HG02973 (cell line): ENCODE data around the gene BRWD1.
"Not testable (repeated sequence)": the region's sequence is repeated elsewhere in the genome, so short reads cannot be mapped to it uniquely, and the experiment has no call there.

Experiments
- ATAC-seq: cut with Tn5 transposase; IDR thresholded peaks from one replicate; pipeline ENCODE4 v1.9.1; 2021; ENCODE audit warnings: moderate library complexity; ENCODE audit not compliant: unreplicated experiment

The BRWD1 gene

DNA sequence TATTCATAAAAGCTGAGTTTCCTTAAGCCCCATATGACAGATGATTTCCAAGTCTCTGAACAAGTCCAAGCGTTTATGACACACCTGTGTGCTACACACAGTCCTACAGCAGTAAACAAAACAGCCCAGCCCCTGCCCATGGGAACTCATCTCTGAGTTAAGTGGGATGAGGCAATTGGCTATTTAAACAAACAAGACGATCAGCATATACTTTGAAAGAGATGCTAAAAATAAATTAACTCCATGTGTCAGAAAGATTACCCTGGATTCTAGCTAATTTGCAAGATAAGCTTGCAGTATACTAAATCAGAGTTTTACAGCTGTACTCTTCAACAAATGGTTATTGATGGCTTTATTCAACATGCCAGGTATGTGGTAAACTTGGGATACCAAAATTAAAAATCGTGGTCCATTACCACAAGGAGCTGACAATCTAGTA lies 137.1 kb downstream of the BRWD1 start:
- no peak for ATAC-seq

DNA sequence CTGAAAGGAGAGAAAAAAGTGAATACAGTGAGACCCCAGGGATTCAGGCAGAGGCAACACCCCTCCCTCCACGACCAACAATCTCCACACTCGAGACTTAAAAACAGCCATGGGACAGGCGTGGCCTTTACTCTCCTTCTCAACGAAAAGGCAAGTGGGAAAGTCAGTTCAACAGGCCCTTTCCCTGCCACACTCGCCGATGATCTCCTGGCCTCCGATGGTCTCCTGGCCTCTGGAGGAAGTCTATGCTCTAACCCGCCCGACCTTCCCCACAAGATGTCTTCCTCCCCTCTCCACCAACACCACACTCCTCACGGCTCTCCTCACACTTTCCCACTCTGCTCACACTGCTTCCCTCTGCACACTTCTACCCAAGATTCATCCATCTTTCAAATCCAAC lies 137.8 kb downstream of the BRWD1 start:
- no peak for ATAC-seq

DNA sequence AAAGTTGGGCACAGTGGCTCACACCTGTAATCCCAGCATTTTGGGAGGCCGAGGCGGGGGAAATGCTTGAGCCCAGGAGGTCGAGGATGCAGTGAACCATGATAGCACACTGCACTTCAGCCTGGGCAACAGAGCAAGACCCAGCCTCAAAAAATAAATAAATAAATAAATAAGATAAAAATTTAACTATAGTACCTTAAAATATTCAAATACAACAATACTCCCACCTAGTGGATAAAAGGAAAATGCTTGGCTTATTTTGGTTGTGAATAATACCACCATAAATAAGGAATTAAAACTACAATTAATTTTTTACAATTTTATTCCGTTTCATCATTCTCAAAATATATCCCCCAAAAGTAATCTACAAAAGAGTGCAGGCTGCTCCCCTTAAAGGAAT lies 138.3 kb downstream of the BRWD1 start:
- ATAC-seq = no peak

DNA sequence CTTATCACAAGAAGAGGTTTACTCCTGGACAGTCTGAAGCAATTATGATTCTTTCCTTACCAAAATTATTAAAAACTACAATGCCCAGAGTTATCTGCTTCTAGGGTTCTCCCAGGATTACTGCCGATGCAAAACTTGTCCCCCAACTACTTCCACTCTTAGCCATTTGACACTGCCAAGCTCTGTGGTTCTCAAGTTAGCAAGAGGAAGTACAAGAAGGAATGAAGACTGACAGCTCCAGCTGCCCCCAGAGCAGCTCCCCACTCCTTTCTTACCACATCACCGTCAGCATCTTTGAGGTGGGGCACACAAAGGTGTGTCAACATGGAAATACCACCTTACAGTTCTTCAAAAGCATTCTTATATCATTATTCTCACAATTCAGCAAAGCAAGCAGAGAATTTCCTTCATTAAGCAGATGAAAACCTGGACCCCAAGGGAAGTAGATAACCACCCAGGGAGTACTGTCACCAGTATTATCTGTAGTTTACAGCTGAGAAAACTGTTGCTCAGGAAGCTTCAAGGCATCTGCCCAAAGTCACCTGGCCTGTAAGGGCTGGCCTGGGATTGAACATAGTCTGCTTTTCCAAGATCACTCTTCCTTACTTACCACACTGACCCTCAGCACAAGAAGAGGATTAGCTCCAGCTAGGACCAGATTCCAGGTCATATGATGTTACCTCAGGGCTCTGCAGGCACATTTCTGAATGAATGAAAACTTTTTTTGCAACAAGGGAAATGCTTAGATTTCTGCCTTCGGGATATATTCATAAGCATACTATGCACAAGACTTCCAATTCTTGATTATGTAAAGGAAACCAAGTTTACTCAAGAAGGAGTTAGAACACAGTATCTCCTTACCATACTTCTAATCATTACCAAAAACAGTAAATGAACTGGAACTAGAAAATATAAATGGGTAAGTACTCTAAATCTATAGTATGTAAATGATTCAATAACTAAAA lies 139.4 kb downstream of the BRWD1 start:
- ATAC-seq = no peak

DNA sequence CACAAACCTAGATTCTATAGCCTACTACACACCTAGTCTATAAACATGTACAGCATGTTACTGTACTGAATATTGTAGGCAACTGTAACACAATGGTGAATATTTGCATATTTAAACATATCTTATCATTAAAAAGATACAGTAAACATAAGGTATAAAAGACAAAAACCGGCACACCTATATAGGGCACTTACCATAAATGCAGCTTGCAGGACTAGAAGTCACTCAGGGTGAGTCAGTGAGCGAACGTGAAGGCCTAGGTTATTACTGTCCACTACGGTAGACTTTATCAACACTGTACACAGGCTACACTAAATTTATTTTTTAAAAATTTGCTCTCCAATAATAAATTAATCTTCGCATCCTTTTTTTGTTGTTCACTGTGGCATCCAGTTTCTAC lies 143.5 kb downstream of the BRWD1 start:
- ATAC-seq = no peak

DNA sequence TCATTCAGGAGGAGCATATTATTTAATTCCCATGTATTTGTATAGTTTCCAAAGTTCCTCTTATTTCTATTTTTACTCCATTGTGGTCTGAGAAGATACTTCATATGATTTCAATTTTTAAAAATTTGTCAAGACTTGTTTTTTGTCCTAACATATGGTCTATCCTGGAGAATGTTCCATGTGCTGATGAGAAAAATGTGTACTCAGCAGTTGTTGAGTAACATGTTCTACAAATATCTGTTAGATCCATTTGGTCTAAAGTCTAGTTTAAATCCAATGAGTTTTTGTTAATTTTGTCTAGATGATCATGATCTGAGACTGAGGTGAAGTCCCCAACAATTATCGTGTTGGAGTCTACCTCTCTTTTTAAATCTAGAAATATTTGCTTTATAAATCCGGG lies 144.6 kb downstream of the BRWD1 start:
- ATAC-seq = no peak

DNA sequence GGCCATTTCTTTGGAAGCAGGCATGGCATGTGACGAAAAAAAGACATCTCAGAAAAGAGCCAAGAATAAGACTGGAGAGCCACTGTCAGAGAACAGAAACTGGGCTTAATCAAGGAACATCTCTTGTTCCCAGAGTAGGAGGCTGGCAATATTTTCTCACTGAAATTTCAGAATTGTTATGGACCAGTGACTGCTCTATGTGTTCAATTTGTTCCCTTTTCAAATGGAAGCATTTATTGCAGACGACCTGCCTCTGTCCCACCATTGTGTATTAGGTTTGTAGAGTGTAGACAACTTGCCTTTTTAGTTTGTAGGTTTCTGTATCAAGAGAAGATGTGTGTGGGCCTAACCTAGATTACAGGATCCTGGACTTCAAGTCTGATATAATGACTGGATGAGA lies 148.9 kb downstream of the BRWD1 start:
- no peak for ATAC-seq

DNA sequence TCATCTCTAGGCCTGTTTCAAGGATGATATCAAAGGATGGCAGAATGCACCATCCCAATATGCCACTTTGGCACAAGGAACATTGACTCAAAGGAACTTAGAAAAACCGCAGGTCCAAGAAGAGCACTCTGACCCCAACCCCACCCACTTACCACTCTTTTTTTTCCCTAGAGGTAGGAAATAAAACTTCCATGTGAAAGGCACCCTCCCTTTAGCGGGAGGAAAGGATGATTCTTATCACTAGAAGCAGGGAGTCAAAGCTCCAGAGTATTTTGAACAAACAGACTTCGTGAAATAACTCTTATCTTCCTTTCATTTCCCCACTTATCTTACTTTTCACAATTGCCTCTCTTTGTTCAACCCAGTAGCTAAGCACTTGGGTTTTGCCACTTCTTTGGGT lies 152.4 kb downstream of the BRWD1 start:
- ATAC-seq = no peak

DNA sequence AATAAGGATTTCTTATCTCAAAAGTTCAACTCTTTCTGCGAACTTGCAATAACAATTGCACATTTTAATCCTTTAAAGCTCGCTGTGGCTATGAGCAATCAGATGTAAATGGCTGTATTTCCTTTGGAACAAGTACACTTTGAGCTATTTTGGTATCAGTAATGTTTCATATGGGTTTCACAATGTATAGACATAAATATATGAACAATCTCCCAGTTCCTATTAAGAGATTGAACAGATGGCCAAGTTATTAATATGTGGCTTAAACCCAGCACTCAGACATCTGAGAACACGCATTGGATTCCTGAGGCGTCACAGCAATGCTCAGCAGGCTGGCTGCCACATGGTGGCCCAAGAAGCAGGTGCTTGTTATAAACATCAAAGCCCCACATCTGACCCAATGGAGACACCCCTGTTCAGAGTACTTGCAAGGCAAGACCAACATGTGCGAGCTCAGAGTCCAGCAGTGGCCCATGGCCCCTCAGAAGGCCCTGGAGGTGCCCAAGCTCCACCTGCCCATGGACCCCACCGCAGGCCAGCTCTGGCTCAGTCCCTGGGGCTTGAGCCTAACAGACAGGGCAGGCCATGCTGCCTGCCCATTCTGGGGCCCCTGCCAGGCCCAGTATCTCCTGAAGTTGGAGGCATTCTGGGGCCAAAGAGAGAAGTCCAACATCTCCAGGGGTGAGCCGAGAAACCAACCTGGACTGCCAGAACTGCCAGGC lies 153.9 kb downstream of the BRWD1 start:
- ATAC-seq = no peak

DNA sequence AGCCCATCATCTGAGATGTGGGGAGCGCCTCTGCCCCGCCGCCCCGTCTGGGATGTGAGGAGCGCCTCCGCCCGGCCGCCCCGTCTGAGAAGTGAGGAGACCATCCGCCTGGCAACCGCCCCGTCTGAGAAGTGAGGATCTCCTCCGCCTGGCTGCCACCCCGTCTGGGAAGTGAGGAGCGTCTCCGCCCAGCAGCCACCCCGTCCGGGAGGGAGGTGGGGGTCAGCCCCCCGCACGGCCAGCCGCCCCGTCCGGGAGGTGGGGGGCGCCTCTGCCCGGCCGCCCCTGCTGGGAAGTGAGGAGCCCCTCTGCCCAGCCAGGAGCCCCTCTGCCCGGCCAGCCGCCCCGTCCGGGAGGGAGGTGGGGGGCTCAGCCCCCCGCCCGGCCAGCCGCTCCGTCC lies 156.2 kb downstream of the BRWD1 start:
- not testable (repeated sequence) for ATAC-seq

DNA sequence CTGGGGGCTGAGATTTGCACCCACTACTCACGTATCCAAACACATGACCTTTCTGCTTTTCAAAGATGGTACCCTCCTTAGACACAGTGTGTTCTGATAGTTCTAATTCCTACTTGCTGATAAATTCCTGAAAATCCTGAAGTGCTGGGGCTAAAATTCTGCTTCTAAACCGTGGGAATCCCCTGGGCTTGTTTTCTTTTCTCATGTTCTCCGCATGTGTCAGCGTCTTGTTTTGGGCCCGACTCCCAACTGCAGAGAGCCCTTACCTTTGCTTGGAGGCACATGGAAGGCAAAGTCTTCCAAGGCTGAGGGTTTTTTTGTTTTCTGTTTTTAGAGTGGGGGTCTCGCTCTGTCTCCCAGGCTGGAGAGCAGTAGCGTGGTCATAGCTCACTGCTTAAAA lies 157.4 kb downstream of the BRWD1 start:
- ATAC-seq = no peak

DNA sequence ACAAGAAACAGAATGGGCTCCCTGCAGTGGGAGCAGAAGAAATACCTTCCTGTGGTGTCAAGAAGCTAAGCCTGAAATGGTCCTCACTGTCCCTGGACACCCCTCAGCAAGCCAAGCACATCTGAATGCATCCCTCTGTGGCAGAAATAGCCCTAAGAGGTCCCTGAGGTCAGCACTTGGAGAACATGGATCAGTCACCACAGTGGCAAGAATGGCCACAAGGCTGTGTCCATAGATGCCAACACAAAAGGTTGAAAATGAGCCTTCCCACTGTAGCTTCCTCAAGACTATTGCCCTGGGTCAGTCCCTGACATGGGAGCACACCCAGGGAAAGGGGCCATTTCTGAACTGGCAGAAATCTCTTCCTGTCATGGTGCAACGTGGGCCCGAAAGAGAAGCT lies 157.9 kb downstream of the BRWD1 start:
- ATAC-seq = no peak

DNA sequence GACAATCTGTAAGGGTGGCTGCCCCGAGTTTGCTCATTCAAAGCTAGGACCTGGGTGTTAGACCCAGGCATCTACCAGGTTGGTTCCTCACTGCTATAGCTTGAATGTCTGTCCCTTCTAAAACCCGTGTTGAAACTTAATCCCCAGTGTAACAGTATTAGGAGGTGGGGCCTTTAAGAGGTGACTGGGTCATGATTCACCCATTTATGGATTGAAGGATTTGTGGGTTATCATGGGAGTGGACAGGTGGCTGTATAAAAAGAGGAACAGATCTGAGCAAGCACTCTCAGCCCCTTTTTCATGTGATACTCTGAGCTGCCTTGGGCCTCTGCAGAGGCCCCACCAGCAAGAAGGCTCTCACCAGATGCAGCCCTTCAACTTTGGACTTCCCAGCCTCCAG lies 159.6 kb downstream of the BRWD1 start:
- no peak for ATAC-seq

DNA sequence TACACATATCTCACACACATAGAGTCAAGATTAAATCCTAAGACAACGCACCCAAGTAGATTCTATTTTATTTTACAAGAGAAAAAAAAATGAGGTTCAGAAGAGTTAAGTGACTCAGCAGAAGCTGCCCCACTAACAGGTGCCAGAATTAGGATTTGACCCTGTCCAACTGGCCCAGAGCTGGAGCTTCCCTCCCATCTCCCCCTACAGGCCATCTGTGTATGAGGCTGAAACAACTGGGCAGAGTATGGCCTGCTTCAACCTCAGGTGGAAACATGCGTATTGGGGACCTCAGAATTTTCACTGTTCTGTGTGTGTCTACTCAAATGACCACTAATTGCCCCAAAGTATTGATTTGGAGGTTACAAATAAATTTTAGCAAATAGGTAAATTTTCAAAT lies 160.1 kb downstream of the BRWD1 start:
- no peak for ATAC-seq

DNA sequence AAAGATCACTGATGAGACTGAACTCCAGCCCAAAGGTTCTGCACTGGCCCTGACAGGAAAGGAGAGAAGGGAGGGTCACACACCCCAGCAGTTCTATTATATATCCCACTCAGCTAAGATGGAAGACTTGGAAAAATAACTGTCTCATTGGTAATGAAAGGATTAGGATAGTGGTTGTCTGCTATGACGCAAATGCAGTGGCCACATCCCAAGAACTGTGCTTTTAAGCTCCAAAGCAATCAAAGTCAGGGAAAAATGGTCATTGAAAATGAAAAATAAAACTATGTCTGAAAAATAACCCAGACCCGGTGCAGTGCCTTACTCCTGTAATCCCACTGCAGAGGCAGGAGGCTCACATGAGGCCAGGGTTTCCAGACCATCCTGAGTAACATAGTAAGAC lies 161.2 kb downstream of the BRWD1 start:
- ATAC-seq = no peak

DNA sequence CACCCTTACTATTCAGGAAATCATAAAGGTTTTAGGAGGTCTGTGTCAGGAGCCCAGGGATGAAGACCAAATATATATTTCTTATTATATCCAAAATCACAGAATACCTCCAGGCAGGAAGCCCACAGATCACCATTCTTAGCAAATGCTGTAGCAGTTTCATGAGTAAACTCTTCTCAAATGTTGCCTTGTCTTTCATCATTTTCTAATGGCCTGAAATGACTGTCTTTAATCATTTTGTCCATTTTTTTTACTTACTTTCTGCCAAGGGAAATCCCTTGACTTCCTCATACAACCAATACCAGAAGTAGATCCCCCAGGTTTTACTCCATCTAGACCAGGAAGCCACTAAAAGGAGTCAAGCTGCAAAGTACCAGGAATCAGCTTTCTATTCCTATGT lies 162.6 kb downstream of the BRWD1 start:
- no peak for ATAC-seq

DNA sequence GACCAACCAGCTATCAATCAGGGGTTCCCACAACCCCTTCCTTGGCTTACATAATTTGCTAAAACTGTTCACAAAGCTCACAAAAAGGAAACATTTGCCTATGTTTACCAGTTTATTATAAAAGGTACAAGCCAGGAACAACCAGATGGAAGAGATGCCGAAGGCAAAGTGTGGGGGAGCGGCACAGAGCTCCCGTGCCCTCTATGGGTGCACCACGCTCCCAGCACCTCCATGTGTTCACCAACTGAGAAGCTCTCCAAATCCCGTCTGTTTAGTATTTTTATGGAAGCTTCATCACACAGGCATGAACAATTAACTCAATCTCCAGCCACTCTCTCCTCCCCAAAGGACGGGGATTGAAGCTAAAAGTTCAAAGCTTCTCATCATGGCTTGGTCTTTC lies 163.1 kb downstream of the BRWD1 start:
- ATAC-seq = no peak

DNA sequence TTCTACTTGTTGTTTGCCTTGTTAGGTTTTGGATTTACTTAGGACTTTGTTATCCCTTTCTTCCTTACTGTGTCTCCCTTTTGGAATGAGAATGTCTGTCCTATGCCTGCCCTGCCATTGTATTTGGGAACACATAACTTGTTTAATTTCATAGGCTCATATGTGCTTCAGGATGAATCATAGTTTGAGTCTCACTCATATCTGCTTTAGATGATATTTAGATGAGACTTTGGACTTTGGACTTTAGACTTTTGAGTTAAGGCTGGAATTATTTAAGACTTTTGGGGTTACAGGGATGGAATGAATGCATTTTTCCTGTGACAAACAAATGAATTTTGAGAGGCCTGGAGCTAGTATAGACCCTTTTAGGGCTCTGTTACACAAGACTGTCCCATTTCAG lies 163.6 kb downstream of the BRWD1 start:
- ATAC-seq = no peak

DNA sequence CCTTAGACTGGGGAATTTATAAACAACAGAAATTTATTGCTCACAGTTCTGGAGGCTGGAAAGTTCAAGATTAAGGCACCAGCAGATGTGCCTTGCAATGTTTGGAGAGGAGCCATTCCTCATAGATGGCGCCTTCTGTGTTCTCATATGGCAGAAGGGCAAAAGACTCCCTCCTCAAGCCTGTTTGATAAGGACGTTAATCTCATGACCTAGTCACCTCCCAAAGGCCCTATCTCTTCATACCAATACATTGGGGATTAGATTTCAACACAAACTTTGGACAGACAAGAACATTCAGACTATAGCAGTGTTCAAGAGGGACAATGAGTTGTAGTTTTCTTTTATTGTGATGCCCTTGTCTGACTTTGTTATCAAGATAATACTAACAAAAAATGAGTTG lies 164.5 kb downstream of the BRWD1 start:
- ATAC-seq = no peak

DNA sequence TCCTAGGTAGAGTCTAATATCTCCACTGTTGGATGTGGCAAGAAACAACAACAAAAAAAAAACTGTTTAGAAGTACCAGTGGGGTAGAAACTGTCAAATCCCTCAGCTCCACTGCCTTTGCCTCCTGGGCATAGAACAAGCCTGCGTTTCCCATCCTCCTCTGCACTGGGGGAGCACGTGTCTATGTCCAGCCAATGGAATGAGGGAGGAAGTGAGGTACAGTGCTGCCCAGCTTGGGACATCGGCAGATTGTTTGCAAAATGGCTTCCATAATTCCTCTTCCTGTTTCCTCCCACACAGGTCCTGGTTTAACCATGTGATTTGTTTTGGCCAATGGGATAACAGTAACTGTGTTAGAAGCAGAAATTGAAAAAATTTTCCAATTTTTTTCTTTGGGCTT lies 169.2 kb downstream of the BRWD1 start:
- ATAC-seq = no peak

DNA sequence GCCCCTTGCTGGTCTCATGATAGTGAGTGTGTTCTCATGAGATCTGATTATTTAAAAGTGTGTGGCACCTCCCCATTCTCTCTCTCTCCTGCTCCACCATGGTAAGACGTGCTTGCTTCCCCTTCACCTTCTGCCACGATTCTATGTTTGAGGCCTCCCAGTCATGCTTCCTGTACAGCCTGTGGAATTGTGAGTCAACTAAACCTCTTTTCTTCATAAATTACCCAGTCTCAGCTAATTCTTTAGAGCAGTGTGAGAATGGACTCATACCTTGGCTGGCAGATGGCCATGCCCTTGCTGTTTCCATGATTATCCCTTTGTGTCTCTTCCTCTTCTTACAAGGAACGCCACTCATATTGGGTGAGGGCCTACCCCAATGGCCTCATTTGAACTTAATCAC lies 170.5 kb downstream of the BRWD1 start:
- no peak for ATAC-seq

DNA sequence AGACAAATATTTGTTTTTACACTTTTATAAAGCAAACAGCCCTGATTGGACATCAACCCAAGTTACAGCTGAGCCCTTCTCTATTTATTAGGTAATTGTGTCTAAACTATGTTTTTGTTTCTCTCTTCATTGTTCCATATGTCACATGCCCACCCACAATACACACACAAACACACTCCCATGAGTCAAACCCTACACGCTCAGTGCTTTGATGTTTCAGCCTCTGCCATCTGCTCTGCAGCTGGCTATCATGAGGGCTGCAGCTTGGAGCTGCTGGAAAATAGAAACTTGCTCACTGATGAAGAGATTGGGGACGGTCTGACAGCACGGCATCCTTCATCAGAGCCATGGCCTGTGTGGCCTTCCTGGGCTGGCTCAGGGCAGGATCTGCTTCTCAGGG lies 171.9 kb downstream of the BRWD1 start:
- ATAC-seq = no peak
